IgD-negative memory B cell (primary cell): ENCODE data around the gene HRC. TPM values are rescaled to one million over a fixed set of nuclear protein-coding genes. Genes with fewer than 3 reads are reported as not detected.
"Not testable (repeated sequence)": the region's sequence is repeated elsewhere in the genome, so short reads cannot be mapped to it uniquely, and the experiment has no call there.

Source experiments
- H3K27ac Mint-ChIP-seq, 3 donors: one replicate each; pipeline ENCODE4 v1.8.0; 2020 to 2022; ENCODE audit warnings: mild to moderate bottlenecking in 3 of 3, mixed read lengths in 3 of 3, moderate library complexity in 1 of 3
- H3K27me3 Mint-ChIP-seq: one replicate; pipeline ENCODE4 v1.8.0; 2021; ENCODE audit warnings: mixed read lengths
- H3K36me3 Mint-ChIP-seq: one replicate; pipeline ENCODE4 v1.8.0; 2020; ENCODE audit warnings: mild to moderate bottlenecking, mixed read lengths
- H3K4me1 Mint-ChIP-seq, 3 donors: one replicate each; pipeline ENCODE4 v1.8.0; 2020 to 2022; ENCODE audit warnings: mixed read lengths in 3 of 3, mild to moderate bottlenecking in 1 of 3
- H3K4me3 Mint-ChIP-seq, 4 donors: one replicate each; pipeline ENCODE4 v1.8.0; 2020 to 2022; ENCODE audit warnings: mild to moderate bottlenecking in 4 of 4, mixed read lengths in 4 of 4, moderate library complexity in 3 of 4
- H3K9me3 Mint-ChIP-seq, 3 donors: one replicate each; pipeline ENCODE4 v1.8.0; 2020 to 2021; ENCODE audit warnings: mixed read lengths in 3 of 3, mild to moderate bottlenecking in 1 of 3
- polyA plus RNA-seq: library from polyadenylated mRNA; unstranded; fragments of 300-500 nt; fragmentation: Illumina TruSeq; gene quantifications from one replicate; pipeline ENCODE4 v1.2.3, GENCODE V29; 2021

Gene HRC, protein sequence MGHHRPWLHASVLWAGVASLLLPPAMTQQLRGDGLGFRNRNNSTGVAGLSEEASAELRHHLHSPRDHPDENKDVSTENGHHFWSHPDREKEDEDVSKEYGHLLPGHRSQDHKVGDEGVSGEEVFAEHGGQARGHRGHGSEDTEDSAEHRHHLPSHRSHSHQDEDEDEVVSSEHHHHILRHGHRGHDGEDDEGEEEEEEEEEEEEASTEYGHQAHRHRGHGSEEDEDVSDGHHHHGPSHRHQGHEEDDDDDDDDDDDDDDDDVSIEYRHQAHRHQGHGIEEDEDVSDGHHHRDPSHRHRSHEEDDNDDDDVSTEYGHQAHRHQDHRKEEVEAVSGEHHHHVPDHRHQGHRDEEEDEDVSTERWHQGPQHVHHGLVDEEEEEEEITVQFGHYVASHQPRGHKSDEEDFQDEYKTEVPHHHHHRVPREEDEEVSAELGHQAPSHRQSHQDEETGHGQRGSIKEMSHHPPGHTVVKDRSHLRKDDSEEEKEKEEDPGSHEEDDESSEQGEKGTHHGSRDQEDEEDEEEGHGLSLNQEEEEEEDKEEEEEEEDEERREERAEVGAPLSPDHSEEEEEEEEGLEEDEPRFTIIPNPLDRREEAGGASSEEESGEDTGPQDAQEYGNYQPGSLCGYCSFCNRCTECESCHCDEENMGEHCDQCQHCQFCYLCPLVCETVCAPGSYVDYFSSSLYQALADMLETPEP
- not detected for polyA plus RNA-seq

DNA sequence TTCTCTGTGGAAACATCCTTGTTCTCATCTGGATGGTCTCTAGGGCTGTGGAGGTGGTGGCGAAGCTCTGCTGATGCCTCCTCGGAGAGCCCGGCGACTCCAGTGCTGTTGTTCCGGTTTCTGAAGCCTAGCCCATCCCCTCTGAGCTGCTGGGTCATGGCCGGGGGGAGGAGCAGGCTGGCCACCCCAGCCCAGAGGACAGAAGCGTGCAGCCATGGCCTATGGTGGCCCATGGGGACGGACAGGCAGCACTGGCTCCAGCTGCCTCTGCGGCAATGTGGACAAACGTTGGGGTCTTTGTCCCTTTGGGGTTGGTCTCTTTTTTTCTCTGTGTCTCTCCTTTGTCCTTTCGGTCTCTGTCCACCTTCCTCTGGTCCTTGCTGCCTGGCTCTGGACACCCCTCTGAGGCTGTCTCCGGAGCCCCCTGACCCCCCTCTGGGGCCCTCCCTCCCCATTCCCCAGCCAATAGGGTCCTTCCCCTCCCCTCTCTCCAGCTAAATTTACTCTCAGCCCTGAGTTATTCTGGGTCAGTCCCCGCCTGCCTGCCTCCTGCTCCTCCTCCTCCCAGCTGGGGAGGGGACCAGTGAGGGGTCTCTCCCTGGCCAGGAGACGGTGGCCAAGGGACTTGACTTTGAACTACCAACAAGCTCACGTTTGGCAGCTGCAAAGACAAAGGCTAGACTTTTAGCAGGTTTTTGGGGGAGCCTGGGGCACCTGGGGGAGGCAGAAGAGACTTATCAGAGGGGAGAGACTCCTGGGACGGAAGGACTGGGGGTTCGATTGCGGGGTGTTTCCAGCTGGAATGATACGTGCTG lies at the start of gene HRC:
TSS of gene HRC (minus strand) at position 392 of the 815 bp plus-strand sequence. CDS start at position 233, 159 bp downstream.
- Mint-ChIP-seq H3K9me3 (peaks cover 3 to 8% (median 5%) of the 10 kb centered on the region in 3 donors), H3K27ac (peak within 1 kb of the TSS in 1 of 3 donors; percentile 33), H3K4me1 (peaks cover 7 to 9% (median 8%) of the 10 kb centered on the region in 3 donors), H3K27me3 (peaks cover 30% of the 10 kb centered on the region), H3K36me3 (no peaks in the 10 kb centered on the region), H3K4me3 (peak within 1 kb of the TSS in 2 of 4 donors; percentile 36 to 39)

DNA sequence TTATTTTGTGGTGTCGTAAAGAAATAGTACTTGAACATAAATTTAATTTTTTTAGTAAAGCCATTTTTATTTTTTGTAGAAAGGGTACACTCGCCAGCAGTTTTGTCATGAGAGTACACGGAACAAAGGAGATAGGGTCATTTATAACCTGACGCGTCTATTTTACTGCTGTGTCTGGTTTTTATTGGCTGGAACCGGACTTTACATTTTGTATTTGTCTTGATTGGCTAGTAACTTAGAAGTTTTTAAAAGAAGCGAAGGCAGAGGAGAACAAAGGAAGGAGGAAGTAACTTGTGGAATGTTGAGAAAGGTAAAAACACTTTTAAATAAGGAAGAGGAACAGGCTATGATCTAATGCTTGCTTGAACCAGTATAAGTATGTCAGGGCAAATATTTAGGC lies 45.8 kb upstream of the HRC start:
- Mint-ChIP-seq H3K27ac (no peak overlapping the region), H3K4me1 (peaks cover 3 to 10% (median 8%) of the 10 kb centered on the region in 3 donors), H3K9me3 (no peaks in the 10 kb centered on the region), H3K27me3 (peaks cover 5% of the 10 kb centered on the region), H3K36me3 (no peaks in the 10 kb centered on the region), H3K4me3 (no peak overlapping the region)

DNA sequence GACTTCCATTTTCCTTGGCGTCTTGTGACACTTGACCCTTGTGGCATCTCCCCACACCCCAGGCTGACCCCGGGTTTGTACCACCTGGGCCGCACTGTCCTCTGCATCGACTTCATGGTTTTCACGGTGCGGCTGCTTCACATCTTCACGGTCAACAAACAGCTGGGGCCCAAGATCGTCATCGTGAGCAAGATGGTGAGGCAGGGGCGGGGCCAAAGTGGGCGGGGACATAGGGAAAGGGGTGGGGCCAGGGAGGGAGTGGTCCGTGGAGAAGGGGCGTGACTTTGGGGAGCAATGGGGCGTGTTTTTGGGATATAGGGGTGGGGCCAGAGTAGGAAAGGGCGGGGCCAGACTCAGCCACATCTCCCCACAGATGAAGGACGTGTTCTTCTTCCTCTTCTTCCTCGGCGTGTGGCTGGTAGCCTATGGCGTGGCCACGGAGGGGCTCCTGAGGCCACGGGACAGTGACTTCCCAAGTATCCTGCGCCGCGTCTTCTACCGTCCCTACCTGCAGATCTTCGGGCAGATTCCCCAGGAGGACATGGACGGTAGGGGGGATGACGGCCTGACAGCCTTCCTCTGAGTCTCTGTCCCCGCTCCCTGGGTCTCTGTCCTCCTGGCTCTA lies 45.2 kb upstream of the HRC start:
- H3K4me3 Mint-ChIP-seq: no peak overlapping the region
- no peaks in the 10 kb centered on the region for H3K9me3 Mint-ChIP-seq
- H3K4me1 Mint-ChIP-seq: peaks cover 3 to 10% (median 8%) of the 10 kb centered on the region in 3 donors
- H3K27me3 Mint-ChIP-seq: peaks cover 5% of the 10 kb centered on the region
- H3K36me3 Mint-ChIP-seq: no peaks in the 10 kb centered on the region
- no peak overlapping the region for H3K27ac Mint-ChIP-seq

DNA sequence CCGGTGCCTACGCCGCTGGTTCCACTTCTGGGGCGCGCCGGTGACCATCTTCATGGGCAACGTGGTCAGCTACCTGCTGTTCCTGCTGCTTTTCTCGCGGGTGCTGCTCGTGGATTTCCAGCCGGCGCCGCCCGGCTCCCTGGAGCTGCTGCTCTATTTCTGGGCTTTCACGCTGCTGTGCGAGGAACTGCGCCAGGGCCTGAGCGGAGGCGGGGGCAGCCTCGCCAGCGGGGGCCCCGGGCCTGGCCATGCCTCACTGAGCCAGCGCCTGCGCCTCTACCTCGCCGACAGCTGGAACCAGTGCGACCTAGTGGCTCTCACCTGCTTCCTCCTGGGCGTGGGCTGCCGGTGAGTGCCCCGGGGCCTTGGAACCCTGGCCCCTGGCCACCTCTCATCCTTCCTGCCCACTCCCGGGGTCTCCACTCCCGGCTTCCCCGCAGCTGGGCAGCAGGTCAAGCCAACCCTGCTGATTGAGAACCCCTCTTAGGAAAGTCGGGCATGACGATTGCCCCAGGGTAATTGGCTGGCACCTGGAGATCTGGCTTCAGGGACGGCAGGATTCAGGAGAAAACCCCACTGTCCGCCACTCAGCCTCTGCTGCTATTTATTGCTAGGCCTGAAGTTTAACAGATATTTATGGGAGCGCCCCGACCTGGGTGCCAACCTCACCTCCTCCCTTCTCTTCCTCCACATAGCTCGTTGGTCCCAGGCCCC lies 41.5 kb upstream of the HRC start:
- Mint-ChIP-seq H3K36me3 (no peaks in the 10 kb centered on the region), H3K4me3 (no peak overlapping the region), H3K27me3 (peaks cover 1% of the 10 kb centered on the region), H3K4me1 (peaks cover 3 to 5% (median 5%) of the 10 kb centered on the region in 3 donors), H3K27ac (no peak overlapping the region), H3K9me3 (no peaks in the 10 kb centered on the region)

DNA sequence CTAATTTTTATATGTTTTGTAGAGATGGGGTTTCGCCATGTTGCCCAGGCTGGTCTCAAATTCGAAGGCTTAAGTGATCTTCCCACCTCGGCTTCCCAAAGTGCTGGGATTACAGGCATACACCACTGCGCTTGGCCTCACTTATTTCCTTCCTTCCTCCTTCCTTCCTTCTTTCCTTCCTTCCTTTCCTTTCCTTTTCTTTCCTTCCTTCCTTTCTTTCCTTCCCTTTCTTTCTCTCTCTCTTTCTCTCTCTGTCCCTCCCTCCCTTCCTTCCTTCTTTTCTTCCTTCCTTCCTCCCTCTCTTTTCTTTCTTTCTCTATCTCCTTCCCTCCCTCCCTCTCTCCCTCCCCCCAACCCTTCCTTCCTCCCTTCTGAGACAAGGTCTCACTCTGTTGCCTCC lies 39.2 kb upstream of the HRC start:
- Mint-ChIP-seq H3K4me3 (no peak overlapping the region), H3K27me3 (peaks cover 3% of the 10 kb centered on the region), H3K9me3 (peaks cover 0 to 4% (median 0%) of the 10 kb centered on the region in 3 donors), H3K27ac (no peak overlapping the region), H3K4me1 (peaks cover 2 to 5% (median 3%) of the 10 kb centered on the region in 3 donors), H3K36me3 (no peaks in the 10 kb centered on the region)

DNA sequence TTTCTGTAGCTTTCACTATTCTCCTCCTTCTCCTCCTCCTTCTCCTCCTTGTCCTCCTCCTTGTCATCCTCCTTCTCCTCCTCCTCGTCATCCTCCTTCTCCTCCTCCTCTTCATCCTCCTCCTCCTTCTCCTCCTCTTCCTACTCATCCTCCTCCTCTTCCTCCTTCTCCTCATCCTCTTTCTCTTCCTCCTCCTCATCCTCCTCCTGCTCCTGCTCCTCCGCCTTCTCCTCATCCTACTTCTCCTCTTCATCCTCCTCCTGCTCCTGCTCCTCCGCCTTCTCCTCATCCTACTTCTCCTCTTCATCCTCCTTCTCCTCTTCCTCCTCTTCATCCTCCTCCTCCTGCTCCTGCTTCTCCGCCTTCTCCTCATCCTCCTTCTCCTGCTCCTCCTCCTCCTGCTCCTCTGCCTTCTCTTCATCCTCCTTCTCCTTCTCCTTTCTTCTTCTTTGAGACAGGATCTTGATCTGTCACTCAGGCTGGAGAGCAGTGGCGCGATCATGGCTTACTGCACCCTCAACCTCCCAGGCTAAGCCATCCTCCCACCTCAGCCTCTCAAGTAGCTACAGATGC lies 38.7 kb upstream of the HRC start:
- peaks cover 4% of the 10 kb centered on the region for H3K27me3 Mint-ChIP-seq
- no peaks in the 10 kb centered on the region for H3K36me3 Mint-ChIP-seq
- H3K4me3 Mint-ChIP-seq: no peak overlapping the region
- H3K9me3 Mint-ChIP-seq: peaks cover 0 to 4% (median 0%) of the 10 kb centered on the region in 3 donors
- H3K4me1 Mint-ChIP-seq: peaks cover under 1 to 3% (median 2%) of the 10 kb centered on the region in 3 donors
- no peak overlapping the region for H3K27ac Mint-ChIP-seq

DNA sequence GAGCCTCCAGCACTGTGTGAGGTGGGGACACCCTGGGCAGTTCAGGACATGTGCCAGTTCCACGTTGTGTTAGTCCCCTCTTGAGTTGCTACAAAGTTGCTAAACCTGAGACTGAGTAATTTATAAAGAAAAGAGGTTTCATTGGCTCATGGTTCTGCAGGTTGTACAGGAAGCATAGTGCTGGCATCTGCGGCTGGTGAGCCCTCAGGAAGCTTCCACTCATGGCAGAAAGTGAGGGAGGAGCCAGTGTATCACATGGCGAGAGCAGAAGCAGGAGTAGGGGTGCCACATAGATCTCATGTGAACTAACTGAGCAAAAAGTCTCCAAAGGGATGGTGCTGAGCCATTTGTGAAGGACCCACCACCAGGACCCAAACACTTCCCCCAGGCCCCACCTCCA lies 35.6 kb upstream of the HRC start:
- H3K27me3 Mint-ChIP-seq: peaks cover 4% of the 10 kb centered on the region
- H3K9me3 Mint-ChIP-seq: peaks cover 0 to 4% (median 0%) of the 10 kb centered on the region in 3 donors
- H3K4me1 Mint-ChIP-seq: peaks cover 0 to 5% (median 3%) of the 10 kb centered on the region in 3 donors
- H3K4me3 Mint-ChIP-seq: no peak overlapping the region
- H3K36me3 Mint-ChIP-seq: peaks cover 2% of the 10 kb centered on the region
- H3K27ac Mint-ChIP-seq: no peak overlapping the region

DNA sequence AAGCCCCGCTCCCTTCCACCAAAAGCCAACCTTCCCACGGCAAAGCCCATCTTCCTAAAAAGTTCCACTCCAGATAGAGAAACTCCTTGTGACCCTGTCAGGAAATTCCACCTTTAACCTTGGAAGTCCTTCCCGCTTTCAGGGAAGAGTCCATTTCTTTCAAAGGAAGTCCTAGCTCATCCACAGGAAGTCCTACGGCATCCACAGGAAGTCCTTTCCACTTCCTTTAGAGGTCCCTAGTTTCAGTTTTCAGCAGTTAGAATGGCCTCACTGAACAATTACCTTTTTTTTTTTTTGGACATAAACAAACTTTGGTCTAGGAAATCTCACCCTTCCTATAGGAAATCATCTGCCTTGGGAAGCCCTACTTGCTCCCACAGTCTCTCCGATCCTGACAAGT lies 34.1 kb upstream of the HRC start:
- H3K4me1 Mint-ChIP-seq: peaks cover 0 to 5% (median 2%) of the 10 kb centered on the region in 3 donors
- H3K36me3 Mint-ChIP-seq: peaks cover 2% of the 10 kb centered on the region
- H3K9me3 Mint-ChIP-seq: peaks cover 0 to 4% (median 2%) of the 10 kb centered on the region in 3 donors
- no peak overlapping the region for H3K27ac Mint-ChIP-seq
- no peak overlapping the region for H3K4me3 Mint-ChIP-seq
- H3K27me3 Mint-ChIP-seq: peaks cover 4% of the 10 kb centered on the region

DNA sequence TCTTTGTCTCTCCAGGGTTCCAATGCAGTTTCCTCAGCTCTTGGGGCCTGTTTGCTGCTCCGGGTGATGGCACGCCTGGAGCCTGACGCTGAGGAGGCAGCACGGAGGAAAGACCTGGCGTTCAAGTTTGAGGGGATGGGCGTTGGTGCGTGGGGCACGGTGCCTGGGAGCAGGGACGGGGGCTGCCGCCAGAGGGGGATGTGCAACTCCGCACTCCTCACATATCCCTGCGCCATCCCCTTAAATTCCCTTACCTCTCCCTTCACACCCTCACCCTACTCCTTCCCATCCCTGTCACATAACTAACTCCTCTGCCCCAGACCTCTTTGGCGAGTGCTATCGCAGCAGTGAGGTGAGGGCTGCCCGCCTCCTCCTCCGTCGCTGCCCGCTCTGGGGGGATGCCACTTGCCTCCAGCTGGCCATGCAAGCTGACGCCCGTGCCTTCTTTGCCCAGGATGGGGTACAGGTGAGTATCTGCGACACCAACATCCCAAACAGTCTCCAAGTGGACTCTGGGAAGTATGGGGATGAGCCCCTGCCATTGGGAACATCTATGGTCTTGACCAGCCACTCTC lies 33.5 kb upstream of the HRC start:
- H3K9me3 Mint-ChIP-seq: peaks cover 0 to 8% (median 6%) of the 10 kb centered on the region in 3 donors
- H3K4me3 Mint-ChIP-seq: no peak overlapping the region
- peaks cover 0 to 5% (median 2%) of the 10 kb centered on the region in 3 donors for H3K4me1 Mint-ChIP-seq
- H3K27me3 Mint-ChIP-seq: peaks cover 5% of the 10 kb centered on the region
- peaks cover 2% of the 10 kb centered on the region for H3K36me3 Mint-ChIP-seq
- H3K27ac Mint-ChIP-seq: no peak overlapping the region

DNA sequence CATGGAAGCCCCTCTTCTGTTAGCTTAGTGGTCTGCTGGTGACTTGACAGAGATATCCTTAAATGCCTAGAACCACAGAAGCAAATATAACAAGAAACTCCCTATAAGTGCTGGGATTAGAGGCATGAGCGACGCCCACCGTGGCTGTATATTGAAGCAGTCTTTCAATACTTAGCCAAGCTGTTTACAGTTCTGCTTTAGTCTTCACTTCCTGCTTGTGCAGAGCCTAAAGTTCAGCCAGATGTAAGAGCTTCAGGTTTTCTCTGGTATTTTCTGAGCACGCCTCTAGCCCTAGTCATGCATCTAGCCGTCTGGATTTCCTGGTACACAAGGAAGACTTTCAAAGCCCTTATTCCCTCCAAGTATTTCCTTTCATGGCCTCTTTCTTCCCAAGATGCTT lies 30.9 kb upstream of the HRC start:
- Mint-ChIP-seq H3K27me3 (peaks cover 4% of the 10 kb centered on the region), H3K9me3 (peaks cover 0 to 8% (median 8%) of the 10 kb centered on the region in 3 donors), H3K27ac (no peak overlapping the region), H3K36me3 (peaks cover 2% of the 10 kb centered on the region), H3K4me3 (peak overlapping the region in 1 of 4 donors; percentile 20), H3K4me1 (peaks cover 0 to 5% (median 2%) of the 10 kb centered on the region in 3 donors)

DNA sequence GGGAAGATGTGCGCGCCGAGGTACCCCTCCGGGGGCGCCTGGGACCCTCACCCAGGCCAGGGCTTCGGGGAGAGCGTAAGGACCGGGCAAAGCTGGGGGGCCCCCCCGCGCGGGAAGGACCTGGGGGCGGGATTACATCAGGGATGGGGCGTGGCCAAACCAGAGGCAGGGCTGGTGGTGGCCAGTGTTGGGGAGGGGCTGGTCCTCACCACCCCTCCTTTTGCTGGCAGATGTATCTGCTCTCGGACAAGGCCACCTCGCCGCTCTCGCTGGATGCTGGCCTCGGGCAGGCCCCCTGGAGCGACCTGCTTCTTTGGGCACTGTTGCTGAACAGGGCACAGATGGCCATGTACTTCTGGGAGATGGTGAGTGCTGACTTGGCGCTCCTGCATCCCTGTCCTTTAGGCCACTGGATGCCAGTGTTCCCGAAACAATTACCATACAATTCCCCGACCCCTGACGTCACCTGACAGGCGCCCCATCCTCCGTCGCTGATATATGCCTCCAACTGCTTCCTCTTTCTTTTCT lies 27.7 kb upstream of the HRC start:
- Mint-ChIP-seq H3K4me1 (peaks cover 0 to 5% (median 0%) of the 10 kb centered on the region in 3 donors), H3K4me3 (no peak overlapping the region), H3K27ac (peak overlapping the region in 1 of 3 donors; percentile 31), H3K9me3 (peaks cover 0 to 8% (median 4%) of the 10 kb centered on the region in 3 donors), H3K27me3 (peaks cover 1% of the 10 kb centered on the region), H3K36me3 (no peaks in the 10 kb centered on the region)

DNA sequence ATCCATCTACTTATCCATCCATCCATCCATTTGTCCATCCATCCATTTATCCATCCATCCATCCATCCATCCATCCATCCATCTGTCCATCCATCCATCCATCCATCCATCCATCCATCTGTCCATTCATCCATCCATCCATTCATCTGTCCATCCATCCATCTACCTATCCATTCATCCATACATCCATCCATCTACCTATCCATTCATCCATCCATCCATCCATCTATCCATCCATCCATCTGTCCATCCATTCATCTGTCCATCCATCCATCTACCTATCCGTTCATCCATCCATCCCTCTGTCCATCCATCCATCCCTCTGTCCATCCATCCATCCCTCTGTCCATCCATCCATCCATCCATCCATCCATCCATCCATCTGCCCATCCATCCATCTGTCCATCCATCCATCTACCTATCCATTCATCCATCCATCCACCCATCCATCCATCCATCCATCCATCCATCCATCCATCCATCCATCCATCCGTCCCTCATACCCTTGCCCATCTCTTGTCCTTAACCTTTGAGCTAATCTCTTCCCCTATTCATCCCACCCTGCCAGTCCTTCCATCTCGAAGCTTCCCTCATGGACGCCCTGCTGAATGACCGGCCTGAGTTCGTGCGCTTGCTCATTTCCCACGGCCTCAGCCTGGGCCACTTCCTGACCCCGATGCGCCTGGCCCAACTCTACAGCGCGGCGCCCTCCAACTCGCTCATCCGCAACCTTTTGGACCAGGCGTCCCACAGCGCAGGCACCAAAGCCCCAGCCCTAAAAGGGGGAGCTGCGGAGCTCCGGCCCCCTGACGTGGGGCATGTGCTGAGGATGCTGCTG lies 27.0 kb upstream of the HRC start:
- H3K4me3 Mint-ChIP-seq, H3K27me3 Mint-ChIP-seq, H3K36me3 Mint-ChIP-seq, H3K27ac Mint-ChIP-seq, H3K4me1 Mint-ChIP-seq, H3K9me3 Mint-ChIP-seq: not testable (repeated sequence)
